A673 (cell line): ENCODE data around the gene TMEM179. TPM values are rescaled to one million over a fixed set of nuclear protein-coding genes. Genes with fewer than 3 reads are reported as not detected.

Experiments used
- BruUV-seq: library from RNA; stranded (reverse); fragments of 400-500 nt; replicated peaks from 2 replicates; lab custom pipeline; 2021; lab: Mats Ljungman, UMichigan
- CTCF ChIA-PET: fragments of 300-600 bp; sonication (Branson Sonifier 250); formaldehyde crosslinking; loops from one replicate; lab custom pipeline; 2022; ENCODE audit warnings: antibody characterized with exemption; lab: Charles Lee
- POLR2A ChIA-PET: fragments of 300-600 bp; sonication (Branson Sonifier 250); formaldehyde crosslinking; loops from one replicate; lab custom pipeline; 2022; ENCODE audit warnings: antibody characterized with exemption; ENCODE audit not compliant: low non-redundant PET; lab: Charles Lee
- DNase-seq: peaks from one replicate; pipeline ENCODE4 v3.0.0-alpha.2; 2015; ENCODE audit warnings: low spot score
- H3K27ac ChIP-seq: fragments of 200-600 bp; sonication (generic); 2 replicates; pipeline ENCODE4 v1.5.1; 2016; ENCODE audit warnings: mixed run types, low read depth, mild to moderate bottlenecking, mixed read lengths, antibody characterized with exemption, low read length; ENCODE audit not compliant: poor library complexity, severe bottlenecking
- H3K27me3 ChIP-seq: fragments of 200-600 bp; sonication (generic); replicated peaks from 2 replicates; pipeline ENCODE4 v1.6.1; 2017; ENCODE audit warnings: mixed run types, low read depth, mild to moderate bottlenecking, mixed read lengths, antibody characterized with exemption, low read length; ENCODE audit not compliant: insufficient read depth, poor library complexity
- H3K36me3 ChIP-seq: fragments of 200-600 bp; sonication (generic); 2 replicates; pipeline ENCODE4 v1.6.1; 2016; ENCODE audit warnings: mixed run types, mild to moderate bottlenecking, mixed read lengths, antibody characterized with exemption, low read length; ENCODE audit not compliant: insufficient read depth, poor library complexity, severe bottlenecking
- H3K4me1 ChIP-seq: fragments of 200-600 bp; sonication (generic); 2 replicates; pipeline ENCODE4 v1.6.1; 2017; ENCODE audit warnings: mixed run types, mild to moderate bottlenecking, mixed read lengths, antibody characterized with exemption, low read length; ENCODE audit not compliant: insufficient read depth, poor library complexity, severe bottlenecking
- H3K4me3 ChIP-seq: fragments of 200-600 bp; sonication (generic); 2 replicates; pipeline ENCODE4 v1.5.1; 2016; ENCODE audit warnings: low read depth, mixed run types, mild to moderate bottlenecking, mixed read lengths, low read length; ENCODE audit not compliant: poor library complexity, severe bottlenecking
- H3K9me3 ChIP-seq: fragments of 200-600 bp; sonication (generic); 2 replicates; pipeline ENCODE4 v1.6.1; 2016; ENCODE audit warnings: mixed run types, low read depth, mild to moderate bottlenecking, mixed read lengths, antibody characterized with exemption, low read length; ENCODE audit not compliant: poor library complexity, severe bottlenecking
- CTCF ChIP-seq: fragments of 300-800, 200-600 bp; sonication (generic); conservative IDR thresholded peaks from 2 replicates; pipeline ENCODE4 v1.5.1; 2017; ENCODE audit warnings: low read depth, mild to moderate bottlenecking, antibody characterized with exemption, low read length, moderate library complexity, mixed read lengths
- EZH2 ChIP-seq: fragments of 200-600 bp; sonication (generic); IDR thresholded peaks from 2 replicates; pipeline ENCODE4 v1.6.1; 2017; ENCODE audit warnings: borderline replicate concordance, low read depth, mild to moderate bottlenecking, mixed read lengths, antibody characterized with exemption, low read length; ENCODE audit not compliant: poor library complexity, severe bottlenecking
- intact Hi-C: fragments of 100-400 bp; cut with micrococcal nuclease; formaldehyde crosslinking; loops from one replicate; pipeline ENCODE4 v1.10.0; 2022; ENCODE audit not compliant: unreplicated experiment
- total RNA-seq: library from RNA; stranded (reverse); gene quantifications from 2 replicates; pipeline ENCODE4 v1.2.3, GENCODE V29; 2021

Gene TMEM179
- total RNA-seq, 1 experiment from 2014 or later, result 0.58 TPM

GRCh38 chr14:104591031-104591430, 13.5 kb downstream of the TMEM179 start:
- ChIA-PET POLR2A (no interaction called here), CTCF (no interaction called here)
- Histone ChIP-seq H3K4me1 (no peaks in the 10 kb centered on the region), H3K4me3 (no peak overlapping the region), H3K27me3 (no peaks in the 10 kb centered on the region), H3K36me3 (no peaks in the 10 kb centered on the region), H3K9me3 (no peaks in the 10 kb centered on the region), H3K27ac (no peak overlapping the region)
- intact Hi-C loops, result no loop called here
- TF ChIP-seq EZH2 (no peak), CTCF (no peak)
- no peak for DNase-seq
- no TSS peak for BruUV-seq

GRCh38 chr14:104590240-104590965, 14.2 kb downstream of the TMEM179 start:
- Histone ChIP-seq H3K4me3 (no peak overlapping the region), H3K27ac (no peak overlapping the region), H3K36me3 (no peaks in the 10 kb centered on the region), H3K4me1 (no peaks in the 10 kb centered on the region), H3K27me3 (no peaks in the 10 kb centered on the region), H3K9me3 (no peaks in the 10 kb centered on the region)
- TF ChIP-seq EZH2 (no peak), CTCF (no peak)
- no peak for DNase-seq
- intact Hi-C loops, result no loop called here
- no TSS peak for BruUV-seq
- POLR2A ChIA-PET, result no interaction called here
- CTCF ChIA-PET, result no interaction called here

GRCh38 chr14:104589338-104590195, 15.0 kb downstream of the TMEM179 start:
- no peaks in the 10 kb centered on the region for H3K9me3 ChIP-seq
- BruUV-seq, result no TSS peak
- H3K27ac ChIP-seq, result no peak overlapping the region
- H3K36me3 ChIP-seq, result no peaks in the 10 kb centered on the region
- no peak overlapping the region for H3K4me3 ChIP-seq
- intact Hi-C loops, result no loop called here
- H3K27me3 ChIP-seq, result no peaks in the 10 kb centered on the region
- no peak for DNase-seq
- ChIA-PET CTCF (no interaction called here), POLR2A (no interaction called here)
- no peaks in the 10 kb centered on the region for H3K4me1 ChIP-seq
- TF ChIP-seq EZH2 (no peak), CTCF (no peak)
